ENCODE results near the gene MFNG.

DNA sequence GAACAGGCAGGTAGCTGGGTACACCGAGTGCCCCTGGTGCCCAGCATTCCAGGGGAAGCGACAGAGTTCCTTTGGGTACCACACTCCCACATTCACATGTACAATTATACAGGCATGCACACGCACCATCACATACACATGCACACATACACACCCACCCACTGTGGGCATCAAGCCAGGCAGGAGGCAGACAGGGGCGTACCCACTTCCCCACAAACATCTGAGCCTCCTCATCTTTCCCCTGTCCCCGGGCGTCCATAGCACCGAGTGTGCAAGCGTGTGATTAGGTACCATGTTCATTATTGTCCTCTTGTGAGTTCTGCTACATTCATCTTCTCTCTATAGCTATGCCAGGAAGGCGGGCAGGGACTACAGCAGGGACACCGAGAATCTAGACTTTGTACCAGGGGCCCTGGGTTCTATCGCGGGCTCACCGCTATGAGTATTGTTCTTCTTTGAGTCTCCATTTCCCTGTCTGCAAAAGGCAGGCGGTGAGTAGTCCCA lies 35.1 kb upstream of the MFNG start:
- TF ChIP-seq, protein P1, sequence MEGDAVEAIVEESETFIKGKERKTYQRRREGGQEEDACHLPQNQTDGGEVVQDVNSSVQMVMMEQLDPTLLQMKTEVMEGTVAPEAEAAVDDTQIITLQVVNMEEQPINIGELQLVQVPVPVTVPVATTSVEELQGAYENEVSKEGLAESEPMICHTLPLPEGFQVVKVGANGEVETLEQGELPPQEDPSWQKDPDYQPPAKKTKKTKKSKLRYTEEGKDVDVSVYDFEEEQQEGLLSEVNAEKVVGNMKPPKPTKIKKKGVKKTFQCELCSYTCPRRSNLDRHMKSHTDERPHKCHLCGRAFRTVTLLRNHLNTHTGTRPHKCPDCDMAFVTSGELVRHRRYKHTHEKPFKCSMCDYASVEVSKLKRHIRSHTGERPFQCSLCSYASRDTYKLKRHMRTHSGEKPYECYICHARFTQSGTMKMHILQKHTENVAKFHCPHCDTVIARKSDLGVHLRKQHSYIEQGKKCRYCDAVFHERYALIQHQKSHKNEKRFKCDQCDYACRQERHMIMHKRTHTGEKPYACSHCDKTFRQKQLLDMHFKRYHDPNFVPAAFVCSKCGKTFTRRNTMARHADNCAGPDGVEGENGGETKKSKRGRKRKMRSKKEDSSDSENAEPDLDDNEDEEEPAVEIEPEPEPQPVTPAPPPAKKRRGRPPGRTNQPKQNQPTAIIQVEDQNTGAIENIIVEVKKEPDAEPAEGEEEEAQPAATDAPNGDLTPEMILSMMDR (IDR thresholded peaks at IDR 0.05) = no peak
- no peak for TF ChIP-seq EZH2 (IDR thresholded peaks at IDR 0.05; ENCODE audit: borderline replicate concordance, insufficient read depth, low read depth, low read length, poor library complexity, severe bottlenecking)

Measured in B cell (primary cell).